IPS DF 6.9 (cell line): Measurements from ENCODE around the gene ZBTB47.

Experiments used
- DNase-seq: peaks from one replicate; pipeline ENCODE4 v3.0.0-alpha.2; 2013; ENCODE audit warnings: low read depth, low spot score
- H3K27ac ChIP-seq: one replicate; pipeline ENCODE4 v1.5.1; 2013; ENCODE audit warnings: low read length, control low read depth
- H3K27me3 ChIP-seq: 2 replicates; pipeline ENCODE4 v1.6.1; 2013; ENCODE audit warnings: mild to moderate bottlenecking, low read length; ENCODE audit not compliant: control insufficient read depth, insufficient read depth
- H3K36me3 ChIP-seq: 2 replicates; pipeline ENCODE4 v1.6.1; 2013; ENCODE audit warnings: low read length; ENCODE audit not compliant: control insufficient read depth, insufficient read depth
- H3K4me1 ChIP-seq: 2 replicates; pipeline ENCODE4 v1.6.1; 2013; ENCODE audit warnings: low read length; ENCODE audit not compliant: control insufficient read depth, insufficient read depth
- H3K4me3 ChIP-seq: 2 replicates; pipeline ENCODE4 v1.5.1; 2013; ENCODE audit warnings: mild to moderate bottlenecking, low read length
- H3K9me3 ChIP-seq: 2 replicates; pipeline ENCODE4 v1.6.1; 2013; ENCODE audit warnings: low read length, inconsistent platforms; ENCODE audit not compliant: control insufficient read depth, insufficient read depth
- WGBS: extraction: QIAGEN DNeasy Blood & Tissue Kit; methylation state at CpG from one replicate; pipeline ENCODE4 v1.1.7; 2013; ENCODE audit warnings: mixed read lengths, missing lambda C conversion rate; ENCODE audit not compliant: insufficient read length, insufficient coverage; 5-methylcytosine and 5-hydroxymethylcytosine counted together

ZBTB47 gene

GRCh38 chr3:42652251-42652610, 1.3 kb upstream of the ZBTB47 start:
- Histone ChIP-seq H3K4me3 (no peak overlapping the region), H3K9me3 (no peaks in the 10 kb centered on the region), H3K4me1 (peaks cover 16% of the 10 kb centered on the region), H3K27me3 (no peaks in the 10 kb centered on the region), H3K36me3 (no peaks in the 10 kb centered on the region; the same call in 1 of the 2 replicates), H3K27ac (no peak overlapping the region)
- DNase-seq, result no peak
- no CpG with 5 or more reads among the region's 1 CpG for WGBS

DNA sequence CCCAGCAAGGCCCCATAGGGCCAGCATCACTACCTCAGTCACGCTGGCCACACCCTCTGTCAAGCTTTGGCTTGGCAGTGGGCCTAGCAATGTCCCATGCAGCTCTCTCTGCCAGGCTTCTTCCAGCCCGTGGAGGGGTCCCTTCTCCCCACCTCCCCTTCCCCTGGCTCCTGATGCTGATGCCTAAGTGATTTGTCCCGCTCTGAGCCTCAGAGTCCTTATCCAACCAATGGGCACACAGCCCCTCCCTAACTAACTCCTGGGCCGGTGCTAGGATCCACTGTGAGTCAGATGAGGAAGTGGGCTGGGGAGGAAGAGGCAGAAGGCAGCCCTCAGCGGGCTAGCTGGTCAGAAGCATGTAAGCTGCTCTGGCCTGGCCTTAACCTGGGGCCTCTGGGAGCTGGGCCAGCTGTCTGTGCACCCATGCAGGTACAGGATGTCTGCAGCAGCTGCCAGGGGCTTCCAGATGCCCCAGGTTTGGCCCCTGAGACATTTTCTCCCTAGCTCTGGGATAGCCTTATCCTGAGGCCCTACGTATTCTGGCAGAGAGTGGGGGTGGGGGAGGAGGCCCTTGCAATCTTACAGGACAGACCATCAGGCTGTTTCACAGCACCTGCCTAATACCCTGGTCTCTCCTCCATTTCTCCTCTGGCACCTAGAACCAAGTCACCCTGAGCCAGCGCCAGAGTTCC, 740 bp upstream of the ZBTB47 start:
- no peak overlapping the region for H3K27ac ChIP-seq
- WGBS, result no CpG with 5 or more reads among the region's 7 CpGs

DNA sequence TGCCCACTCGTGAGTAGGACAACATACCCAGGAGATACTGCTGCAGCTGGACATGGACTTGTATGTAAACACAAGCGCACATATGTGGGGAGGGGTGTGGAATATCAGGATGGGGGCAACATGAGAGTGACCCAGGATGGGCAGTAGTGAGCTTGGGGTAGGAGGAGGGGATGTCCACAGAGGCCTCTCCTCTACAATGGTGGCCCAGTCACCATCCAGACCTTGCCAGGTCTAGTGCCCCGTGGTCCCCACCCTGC, 266 bp upstream of the ZBTB47 start:
- Histone ChIP-seq H3K36me3 (no peaks in the 10 kb centered on the region), H3K9me3 (no peaks in the 10 kb centered on the region), H3K27ac (no peak overlapping the region), H3K4me3 (peak overlapping the region; percentile 74; the same call in 1 of the 2 replicates), H3K4me1 (peaks cover 14% of the 10 kb centered on the region), H3K27me3 (no peaks in the 10 kb centered on the region)
- WGBS, result no CpG with 5 or more reads among the region's 3 CpGs
- no peak for DNase-seq

More for the DNA sequence above, 740 bp upstream of the ZBTB47 start:
- Histone ChIP-seq H3K36me3 (no peaks in the 10 kb centered on the region), H3K27me3 (no peaks in the 10 kb centered on the region), H3K9me3 (no peaks in the 10 kb centered on the region), H3K4me1 (peaks cover 14% of the 10 kb centered on the region), H3K4me3 (no peak overlapping the region)
- no peak for DNase-seq

- H3K27me3 ChIP-seq, result no peaks in the 10 kb centered on the region
- no peak overlapping the region for H3K27ac ChIP-seq
- H3K4me3 ChIP-seq, result peak overlapping the region; percentile 74; the same call in 1 of the 2 replicates
- H3K36me3 ChIP-seq, result 0 out of 2 replicates have a peak, but pooled peaks cover 4% of the 10 kb centered on the region
- DNase-seq, result peak; percentile 41
- H3K9me3 ChIP-seq, result no peaks in the 10 kb centered on the region
- WGBS, result no CpG with 5 or more reads among the region's 94 CpGs
- peaks cover 14% of the 10 kb centered on the region for H3K4me1 ChIP-seq
Measured at GRCh38 chr3:42654331-42655201, 1.1 kb downstream of the ZBTB47 start.

- DNase-seq, result no peak
- peak overlapping the region; percentile 74; the same call in 1 of the 2 replicates for H3K4me3 ChIP-seq
- peaks cover 14% of the 10 kb centered on the region for H3K4me1 ChIP-seq
- H3K27me3 ChIP-seq, result no peaks in the 10 kb centered on the region
- 0 out of 2 replicates have a peak, but pooled peaks cover 4% of the 10 kb centered on the region for H3K36me3 ChIP-seq
- no peak overlapping the region for H3K27ac ChIP-seq
- H3K9me3 ChIP-seq, result no peaks in the 10 kb centered on the region
- no CpG with 5 or more reads among the region's 4 CpGs for WGBS
Measured at GRCh38 chr3:42655331-42655888, 1.9 kb downstream of the ZBTB47 start.

DNA sequence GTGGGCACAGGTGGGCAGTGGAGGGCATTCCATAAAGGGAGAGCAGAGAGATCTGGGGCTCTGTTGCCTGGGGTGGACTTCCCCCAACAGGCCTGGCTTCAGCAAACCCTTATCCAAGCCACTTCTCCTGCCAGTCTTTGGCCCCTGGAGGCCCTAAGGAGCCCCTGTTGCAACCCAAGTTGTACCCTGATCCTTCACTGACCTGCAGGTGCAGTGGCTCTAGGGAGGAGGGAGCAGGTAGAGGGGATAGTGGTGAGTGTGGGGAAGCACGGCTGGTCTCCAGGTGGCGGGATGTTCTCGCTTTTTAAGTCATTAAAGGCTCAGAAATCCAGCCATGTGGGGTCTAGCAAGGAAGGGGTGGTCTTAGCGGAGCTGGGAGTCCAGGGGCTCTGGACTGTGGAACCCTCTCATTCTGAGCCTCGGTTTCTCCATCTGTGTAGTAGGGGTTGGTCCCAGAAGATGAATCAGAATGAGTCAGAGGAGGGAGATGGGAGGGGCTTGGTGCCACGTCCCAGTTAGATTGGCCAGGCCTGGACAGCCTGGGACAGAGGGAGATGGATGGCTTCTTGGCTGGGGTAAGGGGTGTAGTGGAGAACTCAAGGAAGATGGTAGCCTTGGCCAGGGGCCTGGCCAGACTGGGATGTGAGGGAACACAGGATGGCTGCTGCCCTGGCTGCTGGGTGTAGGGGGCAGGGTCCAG, 2.6 kb downstream of the ZBTB47 start:
- no peak overlapping the region for H3K4me3 ChIP-seq
- DNase-seq, result no peak
- no CpG with 5 or more reads among the region's 6 CpGs for WGBS
- no peaks in the 10 kb centered on the region for H3K27me3 ChIP-seq
- H3K4me1 ChIP-seq, result peaks cover 14% of the 10 kb centered on the region
- H3K36me3 ChIP-seq, result 0 out of 2 replicates have a peak, but pooled peaks cover 4% of the 10 kb centered on the region
- no peaks in the 10 kb centered on the region for H3K9me3 ChIP-seq
- H3K27ac ChIP-seq, result no peak overlapping the region

DNA sequence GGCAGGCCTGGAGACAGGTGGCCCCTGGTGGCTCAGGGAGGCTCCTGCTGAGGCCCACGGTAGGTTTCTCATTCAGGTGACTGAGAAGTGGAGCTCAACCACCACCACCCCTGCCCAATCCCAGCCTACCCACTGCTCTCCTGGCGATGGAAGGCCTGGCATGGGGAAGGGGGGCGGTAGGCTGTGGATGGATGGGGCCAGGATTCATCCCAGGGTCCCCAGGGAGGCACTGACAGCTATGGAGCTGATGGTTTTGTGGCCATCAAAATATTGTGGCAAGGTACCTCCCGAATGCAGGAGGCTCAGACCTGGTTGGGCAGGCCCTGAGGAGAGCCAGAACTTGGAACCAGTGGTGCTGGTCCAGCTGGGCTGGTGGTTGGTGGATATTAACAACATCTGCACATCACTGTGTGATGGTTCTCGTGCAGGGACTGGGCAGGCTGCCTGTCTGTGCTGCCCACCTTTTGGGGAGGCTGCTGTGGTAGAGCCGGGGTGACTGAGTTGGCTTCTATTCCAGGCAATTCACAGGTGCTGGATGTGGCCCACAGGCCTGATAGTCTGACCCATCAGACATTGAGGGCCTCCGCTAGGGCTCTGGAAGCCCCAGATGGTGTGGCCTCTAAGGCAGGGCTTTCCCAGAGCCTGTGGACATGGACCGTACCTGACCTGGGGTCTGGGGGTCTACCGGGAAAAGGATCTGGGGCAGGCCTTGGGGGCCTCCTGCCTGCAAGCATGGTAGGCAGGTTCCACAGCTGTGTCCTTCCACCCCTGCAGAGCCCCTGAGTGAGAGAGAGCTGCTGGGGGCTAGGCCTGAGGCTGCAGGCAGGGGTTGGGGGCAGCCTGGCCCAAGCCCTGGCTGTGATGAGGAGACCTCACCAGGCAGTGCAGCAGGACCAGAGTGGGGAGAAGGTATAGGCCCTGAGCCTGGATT, 3.4 kb downstream of the ZBTB47 start:
- 0 out of 2 replicates have a peak, but pooled peaks cover 4% of the 10 kb centered on the region for H3K36me3 ChIP-seq
- H3K27ac ChIP-seq, result no peak overlapping the region
- no peak overlapping the region for H3K4me3 ChIP-seq
- no peak for DNase-seq
- H3K9me3 ChIP-seq, result no peaks in the 10 kb centered on the region
- no peaks in the 10 kb centered on the region for H3K27me3 ChIP-seq
- H3K4me1 ChIP-seq, result peaks cover 9% of the 10 kb centered on the region
- WGBS, result no CpG with 5 or more reads among the region's 9 CpGs

DNA sequence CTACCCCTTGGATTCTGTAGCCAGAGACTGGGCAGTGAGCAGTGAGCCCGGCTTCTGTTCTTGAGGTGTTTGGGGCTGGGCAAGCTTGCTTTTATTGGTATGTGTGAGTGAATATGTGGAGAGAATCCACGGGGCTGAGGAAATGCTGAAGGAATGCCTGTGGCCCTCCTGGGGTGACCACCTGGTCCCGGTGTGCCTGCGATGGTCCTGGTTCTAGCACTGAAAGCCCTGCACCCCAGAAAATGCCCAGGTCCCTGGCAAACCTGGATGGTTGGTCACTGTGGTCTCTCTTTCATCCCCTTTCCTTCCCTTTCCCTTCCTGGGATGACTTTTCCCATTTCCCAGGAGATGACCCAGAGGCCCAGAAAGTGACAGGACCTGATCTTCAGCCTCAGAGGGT, 4.2 kb downstream of the ZBTB47 start:
- no peaks in the 10 kb centered on the region for H3K27me3 ChIP-seq
- no peak overlapping the region for H3K4me3 ChIP-seq
- H3K36me3 ChIP-seq, result 0 out of 2 replicates have a peak, but pooled peaks cover 4% of the 10 kb centered on the region
- no peak for DNase-seq
- no peak overlapping the region for H3K27ac ChIP-seq
- no CpG with 5 or more reads among the region's 4 CpGs for WGBS
- H3K4me1 ChIP-seq, result peaks cover 9% of the 10 kb centered on the region
- H3K9me3 ChIP-seq, result no peaks in the 10 kb centered on the region

DNA sequence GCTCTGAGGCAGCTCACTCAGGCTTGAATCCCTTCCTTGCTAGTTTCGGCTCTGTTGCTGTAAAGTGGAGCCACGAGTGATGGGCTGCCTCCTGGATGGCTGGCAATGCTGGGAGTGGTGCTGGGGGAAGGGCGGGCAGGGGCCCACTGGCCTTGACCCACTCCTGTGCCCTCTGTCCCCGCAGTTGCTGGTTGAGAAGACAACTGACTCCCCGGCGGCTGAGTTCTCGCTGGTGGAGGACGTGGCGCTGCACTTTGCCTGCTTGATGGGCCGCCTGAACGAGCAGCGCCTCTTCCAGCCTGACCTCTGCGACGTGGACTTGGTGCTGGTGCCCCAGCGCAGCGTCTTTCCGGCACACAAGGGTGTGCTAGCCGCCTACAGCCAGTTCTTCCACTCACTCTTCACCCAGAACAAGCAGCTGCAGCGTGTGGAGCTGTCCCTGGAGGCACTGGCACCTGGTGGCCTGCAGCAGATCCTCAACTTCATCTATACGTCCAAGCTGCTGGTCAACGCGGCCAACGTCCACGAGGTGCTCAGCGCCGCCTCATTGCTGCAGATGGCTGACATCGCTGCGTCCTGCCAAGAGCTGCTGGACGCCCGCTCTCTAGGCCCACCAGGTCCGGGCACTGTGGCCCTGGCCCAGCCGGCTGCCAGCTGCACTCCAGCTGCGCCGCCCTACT, 4.7 kb downstream of the ZBTB47 start:
- no CpG with 5 or more reads among the region's 34 CpGs for WGBS
- no peaks in the 10 kb centered on the region for H3K27me3 ChIP-seq
- no peaks in the 10 kb centered on the region for H3K9me3 ChIP-seq
- H3K27ac ChIP-seq, result no peak overlapping the region
- no peak overlapping the region for H3K4me3 ChIP-seq
- H3K36me3 ChIP-seq, result 0 out of 2 replicates have a peak, but pooled peaks cover 4% of the 10 kb centered on the region
- DNase-seq, result no peak
- H3K4me1 ChIP-seq, result peaks cover 7% of the 10 kb centered on the region
